Activated CD8-positive, alpha-beta memory T cell treated with anti-CD3 and anti-CD28 coated beads, Interleukin-2, amount 50 U/mL, for 48 hours (primary cell): ENCODE results near the gene NFS1.
"Not testable (repeated sequence)": the region's sequence is repeated elsewhere in the genome, so short reads cannot be mapped to it uniquely, and the experiment has no call there.

Experiments used
- DNase-seq: peaks from one replicate; pipeline ENCODE4 v3.0.0-alpha.2; 2020

NFS1 gene

GRCh38 chr20:35699127-35699956 is at the start of gene NFS1, which contains the start of gene ROMO1:
Gene NFS1 (minus strand): TSS chr20:35699352. CDS start chr20:35699288, 64 bp downstream.
Gene ROMO1 (plus strand): TSS chr20:35699405. CDS start chr20:35699633, 228 bp downstream.
- peak; percentile 94 for DNase-seq

GRCh38 chr20:35744492-35744841 is 45.3 kb upstream of the NFS1 start:
- not testable (repeated sequence) for DNase-seq

- no peak for DNase-seq
These were observed 44.7 kb upstream of the NFS1 start for GRCh38 chr20:35743693-35744491.

GRCh38 chr20:35742741-35743523 is 43.8 kb upstream of the NFS1 start:
- no peak for DNase-seq

- DNase-seq = peak; percentile 98
These were observed 43.0 kb upstream of the NFS1 start, which contains the start of gene RBM39 for GRCh38 chr20:35741892-35742740. Gene RBM39 (minus strand): TSS chr20:35742260. CDS start chr20:35740874, 1,386 bp downstream.

- no peak for DNase-seq
These were observed 40.4 kb upstream of the NFS1 start for GRCh38 chr20:35739294-35740163.

- no peak for DNase-seq
These were observed 39.4 kb upstream of the NFS1 start for GRCh38 chr20:35738410-35739179.

GRCh38 chr20:35737865-35738333 is 38.7 kb upstream of the NFS1 start:
- no peak for DNase-seq

- DNase-seq = no peak
These were observed 36.8 kb upstream of the NFS1 start for GRCh38 chr20:35735826-35736470.

GRCh38 chr20:35734777-35735649 is 35.9 kb upstream of the NFS1 start:
- no peak for DNase-seq

GRCh38 chr20:35734374-35734773 is 35.2 kb upstream of the NFS1 start:
- no peak for DNase-seq

GRCh38 chr20:35732644-35732982 is 33.5 kb upstream of the NFS1 start:
- no peak for DNase-seq

- DNase-seq = no peak
These were observed 32.9 kb upstream of the NFS1 start for GRCh38 chr20:35731862-35732643.

- no peak for DNase-seq
These were observed 32.3 kb upstream of the NFS1 start for GRCh38 chr20:35731469-35731788.

- DNase-seq = no peak
These were observed 31.7 kb upstream of the NFS1 start for GRCh38 chr20:35730583-35731468.

GRCh38 chr20:35729836-35730582 is 30.9 kb upstream of the NFS1 start:
- no peak for DNase-seq
